ENCODE data around the gene FAM47C.
"Not testable (repeated sequence)": the region's sequence is repeated elsewhere in the genome, so short reads cannot be mapped to it uniquely, and the experiment has no call there.

FAM47C gene

GRCh38 chrX:37008182-37008581 is at the start of gene FAM47C:
Gene FAM47C, plus strand, starts transcription at chrX:37008366. Its CDS starts 45 bp downstream, at chrX:37008411.
- in situ Hi-C loops (cut with MboI; ENCODE audit: low pct_unique_long_range_greater_than_20kb, low sequenced_read_pairs, unreplicated experiment); DNase-seq (ENCODE audit: low spot score): not testable (repeated sequence)

- in situ Hi-C loops (cut with MboI; ENCODE audit: low pct_unique_long_range_greater_than_20kb, low sequenced_read_pairs, unreplicated experiment), result no loop called here
- DNase-seq (ENCODE audit: low spot score), result no peak
- TF ChIP-seq CTCF (IDR thresholded peaks at IDR 0.05; ENCODE audit: extremely low read depth, insufficient read depth, missing control alignments), result no peak
Measured at GRCh38 chrX:36961590-36961989, 46.6 kb upstream of the FAM47C start.

- in situ Hi-C loops (cut with MboI; ENCODE audit: low pct_unique_long_range_greater_than_20kb, low sequenced_read_pairs, unreplicated experiment), result no loop called here
- TF ChIP-seq CTCF (IDR thresholded peaks at IDR 0.05; ENCODE audit: extremely low read depth, insufficient read depth, missing control alignments), result no peak
- no peak for DNase-seq (ENCODE audit: low spot score)
Measured at GRCh38 chrX:36963069-36963808, 44.9 kb upstream of the FAM47C start.

- no peak for TF ChIP-seq CTCF (IDR thresholded peaks at IDR 0.05; ENCODE audit: extremely low read depth, insufficient read depth, missing control alignments)
- no peak for DNase-seq (ENCODE audit: low spot score)
- in situ Hi-C loops (cut with MboI; ENCODE audit: low pct_unique_long_range_greater_than_20kb, low sequenced_read_pairs, unreplicated experiment), result no loop called here
Measured at GRCh38 chrX:36963852-36964251, 44.3 kb upstream of the FAM47C start.

GRCh38 chrX:36973575-36973974 is 34.6 kb upstream of the FAM47C start:
- no peak for DNase-seq (ENCODE audit: low spot score)
- in situ Hi-C loops (cut with MboI; ENCODE audit: low pct_unique_long_range_greater_than_20kb, low sequenced_read_pairs, unreplicated experiment), result no loop called here
- no peak for TF ChIP-seq CTCF (IDR thresholded peaks at IDR 0.05; ENCODE audit: extremely low read depth, insufficient read depth, missing control alignments)

- no peak for TF ChIP-seq CTCF (IDR thresholded peaks at IDR 0.05; ENCODE audit: extremely low read depth, insufficient read depth, missing control alignments)
- in situ Hi-C loops (cut with MboI; ENCODE audit: low pct_unique_long_range_greater_than_20kb, low sequenced_read_pairs, unreplicated experiment), result no loop called here
- no peak for DNase-seq (ENCODE audit: low spot score)
Measured at GRCh38 chrX:36974911-36975310, 33.3 kb upstream of the FAM47C start.

- TF ChIP-seq CTCF (IDR thresholded peaks at IDR 0.05; ENCODE audit: extremely low read depth, insufficient read depth, missing control alignments), result no peak
- in situ Hi-C loops (cut with MboI; ENCODE audit: low pct_unique_long_range_greater_than_20kb, low sequenced_read_pairs, unreplicated experiment), result no loop called here
Measured at GRCh38 chrX:36978886-36979285, 29.3 kb upstream of the FAM47C start.

More at GRCh38 chrX:36978886-36979285, 29.3 kb upstream of the FAM47C start:
- DNase-seq (ENCODE audit: low spot score), result no peak
